C4-2B (cell line): ENCODE measurements around the gene ARAF.

Experiments
- ZFX ChIP-seq: fragments of 450-650 bp; IDR thresholded peaks from 2 replicates; pipeline ENCODE4 v1.6.1; 2017
- TF ChIP-seq, protein P1 (sequence below): fragments of 450-650 bp; conservative IDR thresholded peaks from 2 replicates; pipeline ENCODE4 v1.5.1; 2017; ENCODE audit warnings: mild to moderate bottlenecking

DNA sequence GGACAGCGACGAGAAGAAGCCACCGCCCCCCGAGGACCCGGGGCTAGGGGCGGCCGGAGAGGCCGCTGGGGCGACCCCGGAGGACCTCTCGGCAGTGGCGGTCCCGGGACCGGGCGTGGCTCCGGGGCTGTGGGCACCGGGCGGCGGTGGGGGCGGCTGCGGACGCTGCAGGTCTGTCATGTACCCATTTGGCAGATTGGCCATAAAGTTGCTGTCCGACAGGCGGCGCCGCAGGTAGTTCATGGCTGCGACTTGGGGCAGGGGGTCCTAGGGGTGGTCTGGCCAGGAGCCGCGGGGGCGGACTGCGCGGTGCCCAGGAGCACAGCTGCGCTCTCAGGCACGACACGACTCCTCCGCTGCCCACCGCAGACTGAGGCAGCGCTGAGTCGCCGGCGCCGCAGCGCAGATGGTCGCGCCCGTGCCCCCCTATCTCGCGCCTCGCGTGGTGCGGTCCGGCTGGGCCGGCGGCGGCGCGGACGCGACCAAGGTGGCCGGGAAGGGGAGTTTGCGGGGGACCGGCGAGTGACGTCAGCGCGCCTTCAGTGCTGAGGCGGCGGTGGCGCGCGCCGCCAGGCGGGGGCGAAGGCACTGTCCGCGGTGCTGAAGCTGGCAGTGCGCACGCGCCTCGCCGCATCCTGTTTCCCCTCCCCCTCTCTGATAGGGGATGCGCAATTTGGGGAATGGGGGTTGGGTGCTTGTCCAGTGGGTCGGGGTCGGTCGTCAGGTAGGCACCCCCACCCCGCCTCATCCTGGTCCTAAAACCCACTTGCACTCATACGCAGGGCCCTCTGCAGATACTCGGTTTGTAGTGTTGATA lies 58.7 kb downstream of the ARAF start, which contains the start of gene SYN1:
- TF ChIP-seq, protein P1, sequence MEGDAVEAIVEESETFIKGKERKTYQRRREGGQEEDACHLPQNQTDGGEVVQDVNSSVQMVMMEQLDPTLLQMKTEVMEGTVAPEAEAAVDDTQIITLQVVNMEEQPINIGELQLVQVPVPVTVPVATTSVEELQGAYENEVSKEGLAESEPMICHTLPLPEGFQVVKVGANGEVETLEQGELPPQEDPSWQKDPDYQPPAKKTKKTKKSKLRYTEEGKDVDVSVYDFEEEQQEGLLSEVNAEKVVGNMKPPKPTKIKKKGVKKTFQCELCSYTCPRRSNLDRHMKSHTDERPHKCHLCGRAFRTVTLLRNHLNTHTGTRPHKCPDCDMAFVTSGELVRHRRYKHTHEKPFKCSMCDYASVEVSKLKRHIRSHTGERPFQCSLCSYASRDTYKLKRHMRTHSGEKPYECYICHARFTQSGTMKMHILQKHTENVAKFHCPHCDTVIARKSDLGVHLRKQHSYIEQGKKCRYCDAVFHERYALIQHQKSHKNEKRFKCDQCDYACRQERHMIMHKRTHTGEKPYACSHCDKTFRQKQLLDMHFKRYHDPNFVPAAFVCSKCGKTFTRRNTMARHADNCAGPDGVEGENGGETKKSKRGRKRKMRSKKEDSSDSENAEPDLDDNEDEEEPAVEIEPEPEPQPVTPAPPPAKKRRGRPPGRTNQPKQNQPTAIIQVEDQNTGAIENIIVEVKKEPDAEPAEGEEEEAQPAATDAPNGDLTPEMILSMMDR: peak; percentile 20
- no peak for TF ChIP-seq ZFX
